Smooth muscle cell of the coronary artery (primary cell): ENCODE measurements around the gene MT1M. TPM values are rescaled to one million over a fixed set of nuclear protein-coding genes. Genes with fewer than 3 reads are reported as not detected.

ENCODE experiments used
- total RNA-seq: library from RNA; depleted of rRNA; stranded (reverse); fragments of >200 nt; gene quantifications from 2 replicates; pipeline ENCODE4 v1.2.3, GENCODE V29; 2014; ENCODE audit warnings: low replicate concordance

The MT1M gene
- 2.0 and 9.5 TPM in 2 replicates for total RNA-seq

DNA sequence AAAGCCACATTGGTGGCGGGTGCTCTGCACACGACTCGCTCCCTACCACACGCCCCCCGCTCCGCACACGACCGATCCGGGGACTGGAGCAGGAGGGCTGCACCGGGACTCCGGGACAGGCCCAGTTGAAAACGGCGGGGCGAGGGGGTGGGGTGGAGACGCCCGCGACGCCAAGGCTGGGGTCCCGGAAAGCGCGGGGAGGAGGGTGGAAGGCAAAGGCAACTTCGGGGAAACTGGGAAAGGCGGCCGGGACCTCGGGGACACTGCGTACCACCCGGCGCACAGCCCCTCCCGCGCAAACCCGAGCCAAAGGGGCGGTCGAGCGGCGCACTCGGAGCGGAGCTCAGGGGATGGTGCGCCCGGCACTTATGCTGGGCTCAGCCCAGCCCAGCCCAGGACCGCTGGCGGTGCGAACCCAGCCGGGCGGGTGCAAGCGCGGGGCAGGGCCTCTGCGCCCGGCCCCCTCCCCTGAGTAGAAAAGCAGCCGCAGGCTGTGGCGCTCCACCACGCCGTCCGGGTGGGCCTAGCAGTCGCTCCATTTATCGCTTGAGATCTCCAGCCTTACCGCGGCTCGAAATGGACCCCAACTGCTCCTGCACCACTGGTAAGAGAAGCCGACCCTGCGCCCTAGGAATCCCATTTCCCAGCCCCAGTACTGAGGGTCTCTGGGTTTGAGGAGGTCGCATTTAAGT lies at the start of gene MT1M:
MT1M (plus strand) TSS at position 504 of the 692 bp plus-strand sequence; CDS start at position 577, 73 bp downstream.

GRCh38 chr16:56589141-56590039 lies 43.1 kb upstream of the MT1M start, which contains the start of gene MT3:
Gene MT3 (plus strand): TSS chr16:56589528. CDS start chr16:56589591, 63 bp downstream.

GRCh38 chr16:56608043-56608875 lies 24.2 kb upstream of the MT1M start, which contains the start of gene MT2A:
Gene MT2A (plus strand): TSS chr16:56608584. CDS start chr16:56608656, 72 bp downstream.

DNA sequence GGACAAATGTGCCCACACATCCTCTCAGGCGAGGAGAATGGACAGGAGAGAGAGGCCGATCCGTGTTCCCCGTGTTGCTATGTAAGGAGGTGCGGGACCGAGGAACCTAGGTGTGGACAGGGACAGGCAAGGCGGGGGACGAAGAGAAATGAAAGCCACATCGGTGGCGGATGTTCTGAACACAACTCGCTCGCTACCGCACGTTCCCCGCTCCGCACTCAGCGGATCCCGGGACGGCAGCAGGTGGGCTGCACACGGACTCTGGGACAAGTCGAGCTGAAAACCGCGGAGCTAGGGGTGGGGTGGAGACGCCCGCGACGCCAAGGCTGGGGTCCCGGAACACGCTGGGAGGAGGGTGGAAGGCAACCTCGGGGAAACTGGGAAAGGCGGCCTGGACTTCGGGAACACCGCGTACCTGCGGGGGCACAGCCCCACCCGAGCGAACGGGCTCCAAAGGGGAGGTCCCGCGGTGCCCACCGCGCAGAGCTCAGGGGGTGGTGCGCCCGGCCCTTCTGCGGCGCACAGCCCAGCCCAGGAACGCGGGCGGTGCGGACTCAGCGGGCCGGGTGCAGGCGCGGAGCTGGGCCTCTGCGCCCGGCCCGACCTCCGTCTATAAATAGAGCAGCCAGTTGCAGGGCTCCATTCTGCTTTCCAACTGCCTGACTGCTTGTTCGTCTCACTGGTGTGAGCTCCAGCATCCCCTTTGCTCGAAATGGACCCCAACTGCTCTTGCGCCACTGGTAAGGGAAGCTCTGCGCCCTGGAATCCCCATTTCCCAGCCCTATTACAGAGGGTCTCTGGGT lies 7.1 kb upstream of the MT1M start, which contains the start of gene MT1E:
MT1E (plus strand) TSS at position 642 of the 803 bp plus-strand sequence; CDS start at position 713, 71 bp downstream.

GRCh38 chr16:56637814-56638750 lies 5.6 kb downstream of the MT1M start, which contains the start of gene MT1A:
Gene MT1A (plus strand): TSS chr16:56638666. CDS start chr16:56638739, 73 bp downstream.

DNA sequence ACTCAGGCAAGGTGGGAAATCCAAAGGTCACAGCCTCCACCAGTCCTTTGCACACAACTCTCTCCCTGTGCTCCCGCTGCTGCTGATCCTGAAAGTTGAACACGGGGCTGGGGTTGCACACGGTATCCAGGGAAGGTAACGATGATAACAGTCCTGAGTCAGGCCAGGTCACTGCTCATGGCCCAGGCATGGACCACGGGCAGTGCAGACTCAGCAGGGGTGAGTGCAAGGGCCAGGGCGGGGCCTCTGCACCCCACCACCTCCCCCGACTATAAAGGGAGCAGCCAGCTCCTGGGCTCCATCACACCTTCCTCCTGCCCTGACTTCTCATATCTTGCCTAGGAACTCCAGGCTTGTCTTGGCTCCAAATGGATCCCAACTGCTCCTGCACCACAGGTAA lies 19.1 kb downstream of the MT1M start, which contains the start of gene MT1B:
MT1B (plus strand) TSS at position 301 of the 400 bp plus-strand sequence; CDS start at position 369, 68 bp downstream.

GRCh38 chr16:56657555-56658326 lies 25.3 kb downstream of the MT1M start, which contains the start of gene MT1F:
Gene MT1F (plus strand): TSS chr16:56657959. CDS start chr16:56658059, 100 bp downstream.

DNA sequence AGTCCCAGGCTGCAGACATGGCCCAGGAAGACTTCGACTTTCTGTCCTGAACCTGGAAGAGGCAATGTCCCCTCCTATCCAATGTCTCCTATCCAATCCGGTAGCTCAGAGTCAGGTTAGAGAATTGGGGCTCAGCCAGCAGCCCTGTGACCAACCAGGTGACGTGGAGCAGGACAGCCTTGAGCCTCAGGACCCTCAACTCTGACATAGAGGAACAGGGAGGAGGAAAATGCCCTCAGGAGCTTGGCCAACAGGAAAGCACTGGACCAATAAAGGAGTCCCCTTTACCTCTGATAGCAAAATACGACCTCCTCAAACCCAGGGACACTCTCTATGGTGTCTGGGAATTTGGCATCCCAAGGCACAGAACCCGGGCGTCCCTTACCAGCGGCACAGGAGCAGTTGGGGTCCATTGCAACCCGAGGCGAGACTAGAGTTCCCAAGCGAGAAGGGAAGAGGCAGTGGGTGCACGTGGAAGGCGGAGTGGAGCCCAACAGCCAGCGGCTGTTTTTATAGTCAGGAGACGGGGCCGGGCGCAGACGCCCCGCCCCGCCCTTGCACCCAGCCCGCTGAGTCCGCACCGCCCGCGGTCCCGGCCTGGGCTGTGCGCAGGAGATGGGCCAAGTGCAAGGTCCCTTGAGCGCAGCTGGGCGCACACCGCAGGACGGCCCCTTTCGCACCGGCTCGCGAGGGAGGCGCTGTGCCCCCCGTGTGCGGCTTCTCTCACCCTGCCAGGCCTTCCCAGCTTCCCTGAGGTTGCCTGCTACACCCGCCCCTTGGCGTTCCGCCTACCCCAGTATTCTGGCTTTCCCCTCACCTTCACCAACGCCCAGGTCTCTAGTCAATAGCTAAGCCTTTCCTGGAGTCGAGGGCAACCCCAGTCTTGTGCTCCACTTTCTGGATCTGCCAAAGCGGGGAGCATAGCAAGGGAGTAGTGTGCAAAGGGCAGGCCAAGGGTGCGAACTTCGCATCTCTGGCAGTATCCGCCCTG lies 35.4 kb downstream of the MT1M start, which contains the start of gene MT1G:
MT1G (minus strand) TSS at position 485 of the 991 bp plus-strand sequence; CDS start at position 413, 72 bp downstream.

GRCh38 chr16:56669005-56669839 lies 36.8 kb downstream of the MT1M start, which contains the start of gene MT1H:
Gene MT1H (plus strand): TSS chr16:56669814. CDS start chr16:56669885, 71 bp downstream.

DNA sequence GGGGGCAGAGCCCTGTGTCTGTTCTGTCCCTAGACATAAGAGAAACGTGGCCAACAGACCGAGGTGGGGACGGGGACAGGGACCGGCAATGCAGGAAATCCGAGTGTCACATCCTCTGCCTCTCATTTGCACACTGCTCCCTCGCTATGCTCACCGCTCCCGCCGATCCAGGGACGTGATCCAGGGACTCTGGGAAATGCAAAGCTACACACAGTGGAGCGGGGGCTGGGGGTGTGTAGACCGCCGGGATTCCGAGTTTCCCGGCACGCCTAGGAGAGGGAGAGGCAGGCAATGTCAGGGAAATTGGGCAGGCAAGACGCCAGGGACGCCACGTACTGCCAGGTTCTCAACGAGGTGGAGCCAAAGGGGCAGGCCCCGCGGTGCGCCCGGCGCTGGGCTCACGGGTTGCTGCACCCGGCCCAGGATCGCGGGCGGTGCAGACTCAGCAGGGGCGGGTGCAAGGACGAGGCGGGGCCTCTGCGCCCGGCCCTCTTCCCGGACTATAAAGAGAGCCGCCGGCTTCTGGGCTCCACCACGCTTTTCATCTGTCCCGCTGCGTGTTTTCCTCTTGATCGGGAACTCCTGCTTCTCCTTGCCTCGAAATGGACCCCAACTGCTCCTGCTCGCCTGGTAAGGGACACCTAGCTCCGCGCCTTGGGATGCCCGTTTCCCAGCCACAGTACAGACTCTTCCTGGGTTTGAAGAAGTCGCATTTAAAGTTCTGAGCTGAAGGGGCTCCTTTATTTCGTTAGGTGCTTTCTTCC lies 49.7 kb downstream of the MT1M start, which contains the start of gene MT1X:
MT1X (plus strand) TSS at position 532 of the 764 bp plus-strand sequence; CDS start at position 603, 71 bp downstream.

Other genes with a start within 250 kb of the MT1M start
- gene AMFR, start 207.1 kb upstream of the MT1M start, total RNA-seq = 204 and 465 TPM in 2 replicates
- 44.2 and 51.2 TPM in 2 replicates for gene NUDT21, start 181.3 kb upstream of the MT1M start, total RNA-seq
- 27.1 and 92.2 TPM in 2 replicates for gene OGFOD1, start 181.1 kb upstream of the MT1M start, total RNA-seq
- gene BBS2, start 112.6 kb upstream of the MT1M start, total RNA-seq = 39.0 and 91.0 TPM in 2 replicates
- not detected in 2 replicates for gene MT4, start 67.6 kb upstream of the MT1M start, total RNA-seq
- 0.70 TPM in 1 of 2 replicates, not detected in the other for gene MT3, start 43.1 kb upstream of the MT1M start, total RNA-seq
- gene MT2A, start 24.1 kb upstream of the MT1M start, total RNA-seq = 37.4 and 62.2 TPM in 2 replicates
- gene MT1E, start 6.9 kb upstream of the MT1M start, total RNA-seq = 147 and 148 TPM in 2 replicates
- 1.7 TPM in 1 of 2 replicates, not detected in the other for gene MT1A, start 6.0 kb downstream of the MT1M start, total RNA-seq
- not detected in 2 replicates for gene MT1B, start 19.2 kb downstream of the MT1M start, total RNA-seq
- 1.2 TPM in 1 of 2 replicates, not detected in the other for gene MT1F, start 25.3 kb downstream of the MT1M start, total RNA-seq
- gene MT1G, start 35.4 kb downstream of the MT1M start, total RNA-seq = not detected in 2 replicates
- gene MT1H, start 37.2 kb downstream of the MT1M start, total RNA-seq = not detected in 2 replicates
- 19.2 and 55.7 TPM in 2 replicates for gene MT1X, start 49.8 kb downstream of the MT1M start, total RNA-seq
- gene NUP93, start 97.5 kb downstream of the MT1M start, total RNA-seq = 42.6 and 72.0 TPM in 2 replicates
- under 0.01 TPM in 1 of 2 replicates, not detected in the other for gene SLC12A3, start 232.5 kb downstream of the MT1M start, total RNA-seq